Measurements from ENCODE around the gene SLC1A5. TPM values are rescaled to one million over a fixed set of nuclear protein-coding genes. Genes with fewer than 3 reads are reported as not detected.
A peak's percentile ranks its signal among the peaks of the same experiment; 100 is the strongest.

Gene SLC1A5
- total and polyA plus RNA-seq, 2 donors (not counting 3 experiments of a cell fraction or from before 2014, with no cell fraction given): 114 TPM

DNA sequence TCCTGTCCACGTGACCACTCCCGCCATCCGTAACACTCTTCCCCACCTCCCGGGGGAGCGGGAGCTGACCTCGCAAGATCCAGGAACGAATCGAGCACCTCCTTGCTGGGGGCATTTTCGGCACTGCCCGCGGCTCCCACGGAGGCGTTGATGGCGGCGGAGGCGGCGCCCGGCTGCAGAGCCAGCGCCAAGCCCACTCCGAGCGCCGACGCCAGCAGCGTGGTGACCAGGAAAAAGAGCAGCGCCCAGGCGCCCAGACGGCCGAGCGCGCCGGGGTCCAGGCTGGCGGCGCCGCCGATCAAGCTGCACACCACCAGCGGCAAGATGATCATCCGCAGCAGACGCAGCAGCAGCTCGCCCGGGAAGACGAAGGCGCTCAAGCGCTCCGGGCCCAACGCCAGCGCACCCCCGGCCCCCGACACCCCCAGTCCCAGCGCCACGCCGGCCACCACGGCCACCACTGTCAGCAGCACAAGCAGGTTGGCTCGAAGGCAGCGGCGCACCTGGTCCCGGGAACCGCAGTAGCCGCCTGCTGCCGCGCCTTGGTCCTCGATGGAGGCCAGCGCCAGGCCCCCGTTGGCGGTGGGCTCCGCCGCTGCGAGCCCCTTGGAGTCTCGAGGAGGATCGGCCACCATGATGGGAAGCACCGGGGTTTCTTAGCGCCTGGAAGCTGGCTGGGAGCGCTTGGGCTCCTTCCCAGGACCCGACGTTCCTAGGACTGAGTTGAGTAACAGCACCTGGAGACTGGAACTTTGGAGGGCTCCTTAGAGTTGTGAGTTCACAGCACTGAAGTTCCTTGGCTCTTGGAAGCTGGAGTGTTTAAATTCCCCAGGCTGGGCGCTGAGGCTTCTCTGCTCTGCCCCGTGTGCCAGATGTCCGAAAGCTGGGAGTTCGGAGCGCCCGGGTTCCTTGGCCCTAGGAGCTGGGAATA is 798 bp downstream of the SLC1A5 start:
- peak overlapping the region; percentile 13 for H2AFZ ChIP-seq (ENCODE audit: low read depth, low read length)

More for the DNA sequence above, 798 bp downstream of the SLC1A5 start:
- Histone ChIP-seq H3K36me3 (ENCODE audit: control insufficient read depth in 2 of 2, extremely low read depth in 1 of 2, insufficient read depth in 2 of 2, low read length in 2 of 2) (peaks cover under 1 to 4% of the 10 kb centered on the region in 2 experiments), H3K4me1 (ENCODE audit: control insufficient read depth, extremely low read depth, insufficient read depth, low read length) (peaks cover 34% of the 10 kb centered on the region), H3K79me2 (ENCODE audit: control insufficient read depth, insufficient read depth, low read length) (peaks cover 56% of the 10 kb centered on the region), H3K4me3 (replicated peaks in 1 of 3; ENCODE audit: insufficient read depth in 1 of 3, low read depth in 1 of 3, low read length in 3 of 3) (peak overlapping the region; percentile 60 to 99 (median 89)), H4K20me1 (replicated peaks; ENCODE audit: control insufficient read depth, extremely low read depth, insufficient read depth, low read length) (peaks cover 2% of the 10 kb centered on the region), H3K9me1 (replicated peaks; ENCODE audit: control insufficient read depth, extremely low read depth, insufficient read depth, low read length) (no peaks in the 10 kb centered on the region), H3K4me2 (ENCODE audit: insufficient read depth, low read length) (peak overlapping the region; percentile 79), H3K27ac (ENCODE audit: insufficient read depth, low read depth, low read length) (peak overlapping the region; percentile 98), H3K9me3 (replicated peaks; ENCODE audit: control insufficient read depth, insufficient read depth, low read length) (no peaks in the 10 kb centered on the region), H3K9ac (replicated peaks; ENCODE audit: extremely low read depth, insufficient read depth, low read length) (peak overlapping the region; percentile 94), H3K27me3 (ENCODE audit: control insufficient read depth in 2 of 2, insufficient read depth in 2 of 2, low read length in 2 of 2) (no peaks in the 10 kb centered on the region)
- FAIRE-seq (no peak), DNase-seq (ENCODE audit: low read depth, low spot score) (peak; percentile 64)
- TF ChIP-seq GATA2 (IDR thresholded peaks at IDR 0.05; ENCODE audit: insufficient read depth, insufficient read length, low read depth, low read length) (no peak), EZH2 (IDR thresholded peaks at IDR 0.05; ENCODE audit: borderline replicate concordance, low read depth, low read length, severe bottlenecking) (no peak), FOS (IDR thresholded peaks at IDR 0.05; ENCODE audit: borderline replicate concordance, insufficient read depth, low read length) (no peak)
- TF ChIP-seq, protein P1, sequence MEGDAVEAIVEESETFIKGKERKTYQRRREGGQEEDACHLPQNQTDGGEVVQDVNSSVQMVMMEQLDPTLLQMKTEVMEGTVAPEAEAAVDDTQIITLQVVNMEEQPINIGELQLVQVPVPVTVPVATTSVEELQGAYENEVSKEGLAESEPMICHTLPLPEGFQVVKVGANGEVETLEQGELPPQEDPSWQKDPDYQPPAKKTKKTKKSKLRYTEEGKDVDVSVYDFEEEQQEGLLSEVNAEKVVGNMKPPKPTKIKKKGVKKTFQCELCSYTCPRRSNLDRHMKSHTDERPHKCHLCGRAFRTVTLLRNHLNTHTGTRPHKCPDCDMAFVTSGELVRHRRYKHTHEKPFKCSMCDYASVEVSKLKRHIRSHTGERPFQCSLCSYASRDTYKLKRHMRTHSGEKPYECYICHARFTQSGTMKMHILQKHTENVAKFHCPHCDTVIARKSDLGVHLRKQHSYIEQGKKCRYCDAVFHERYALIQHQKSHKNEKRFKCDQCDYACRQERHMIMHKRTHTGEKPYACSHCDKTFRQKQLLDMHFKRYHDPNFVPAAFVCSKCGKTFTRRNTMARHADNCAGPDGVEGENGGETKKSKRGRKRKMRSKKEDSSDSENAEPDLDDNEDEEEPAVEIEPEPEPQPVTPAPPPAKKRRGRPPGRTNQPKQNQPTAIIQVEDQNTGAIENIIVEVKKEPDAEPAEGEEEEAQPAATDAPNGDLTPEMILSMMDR (IDR thresholded peaks at IDR 0.05; ENCODE audit: extremely low read depth in 1 of 2, insufficient read depth in 1 of 2, low read depth in 1 of 2, low read length in 2 of 2): no peak
- TF ChIP-seq, protein P2, sequence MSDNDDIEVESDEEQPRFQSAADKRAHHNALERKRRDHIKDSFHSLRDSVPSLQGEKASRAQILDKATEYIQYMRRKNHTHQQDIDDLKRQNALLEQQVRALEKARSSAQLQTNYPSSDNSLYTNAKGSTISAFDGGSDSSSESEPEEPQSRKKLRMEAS (IDR thresholded peaks at IDR 0.05; ENCODE audit: insufficient read depth, insufficient read length): peak; percentile 15
- intact Hi-C loops (cut with micrococcal nuclease): loop anchor here (1.0 to 5.0 kb wide), 2 partner anchors 63 to 470 kb away; partner anchors contain the start of genes AP2S1 and CCDC9
- BruUV-seq (replicated peaks): TSS peak; percentile 74
- CTCF ChIA-PET: interaction anchor here (0.9 to 6.7 kb wide), 5 partner anchors 29 to 53 kb away, joined by 3 to 63 read pairs (median 19); no protein-coding TSS in a partner anchor
- dilution Hi-C loops (cut with MboI; ENCODE audit: extremely low pct_ligation_motif_present, low sequenced_read_pairs): no loop called here
- POLR2A ChIA-PET: interaction anchor here (0.6 to 2.5 kb wide), 11 partner anchors 9 to 188 kb away, joined by 3 to 24 read pairs (median 3); partner anchors contain the start of gene DACT3

Measured in endothelial cell of umbilical vein (primary cell).